Fibroblast of the aortic adventitia (primary cell): ENCODE results near the gene ITGB2. TPM values are rescaled to one million over a fixed set of nuclear protein-coding genes. Genes with fewer than 3 reads are reported as not detected.

ENCODE experiments used
- DNase-seq: peaks from one replicate; pipeline ENCODE4 v3.0.0-alpha.2; 2010; ENCODE audit warnings: low read depth
- H3K4me3 ChIP-seq: 2 replicates; pipeline ENCODE4 v1.5.1; 2011; ENCODE audit warnings: low read depth, mild to moderate bottlenecking, control low read depth, low read length, moderate library complexity
- CTCF ChIP-seq: IDR thresholded peaks from 2 replicates; pipeline ENCODE4 v1.5.1; 2011; ENCODE audit warnings: mild to moderate bottlenecking, low read length, control low read depth, inconsistent platforms; ENCODE audit not compliant: insufficient read depth
- total RNA-seq: library from RNA; depleted of rRNA; stranded (reverse); fragments of >200 nt; gene quantifications from 2 replicates; pipeline ENCODE4 v1.2.3, GENCODE V29; 2012; ENCODE audit warnings: low replicate concordance

ITGB2 gene
- total RNA-seq, 1 donor = 0.09 TPM

GRCh38 chr21:44924606-44925377 is 4.1 kb upstream of the ITGB2 start:
- DNase-seq = peak; percentile 84
- H3K4me3 ChIP-seq = no peak overlapping the region
- no peak for TF ChIP-seq CTCF

- no peak for TF ChIP-seq CTCF
- H3K4me3 ChIP-seq = no peak overlapping the region
- DNase-seq = no peak
These were observed 2.9 kb upstream of the ITGB2 start for GRCh38 chr21:44923480-44924084.

- H3K4me3 ChIP-seq = no peak overlapping the region
- TF ChIP-seq CTCF = no peak
- DNase-seq = no peak
These were observed 1.2 kb upstream of the ITGB2 start for GRCh38 chr21:44921928-44922327.

GRCh38 chr21:44919913-44920693 is 596 bp downstream of the ITGB2 start:
- no peak overlapping the region for H3K4me3 ChIP-seq
- no peak for DNase-seq
- TF ChIP-seq CTCF = no peak

- TF ChIP-seq CTCF = no peak
- H3K4me3 ChIP-seq = no peak overlapping the region
- DNase-seq = no peak
These were observed 1.4 kb downstream of the ITGB2 start for GRCh38 chr21:44919111-44919912.

- TF ChIP-seq CTCF = no peak
- DNase-seq = no peak
- H3K4me3 ChIP-seq = no peak overlapping the region
These were observed 2.1 kb downstream of the ITGB2 start for GRCh38 chr21:44918581-44919033.
